GM21381 (cell line): Measurements from ENCODE around the gene PRKAG2.

Source experiments
- ATAC-seq: cut with Tn5 transposase; IDR thresholded peaks from one replicate; pipeline ENCODE4 v1.9.1; 2021; ENCODE audit warnings: mild to moderate bottlenecking, moderate library complexity; ENCODE audit not compliant: unreplicated experiment

PRKAG2 gene

GRCh38 chr7:151630851-151631569 is 245.9 kb downstream of the PRKAG2 start:
- no peak for ATAC-seq

GRCh38 chr7:151630358-151630757 is 246.6 kb downstream of the PRKAG2 start:
- no peak for ATAC-seq

GRCh38 chr7:151629713-151630272 is 247.1 kb downstream of the PRKAG2 start:
- no peak for ATAC-seq

- no peak for ATAC-seq
Measured at GRCh38 chr7:151628846-151629604, 247.9 kb downstream of the PRKAG2 start.

GRCh38 chr7:151626422-151627115 is 250.3 kb downstream of the PRKAG2 start:
- no peak for ATAC-seq

- ATAC-seq = no peak
Measured at GRCh38 chr7:151625606-151626005, 251.3 kb downstream of the PRKAG2 start.

- no peak for ATAC-seq
Measured at GRCh38 chr7:151624246-151624928, 252.5 kb downstream of the PRKAG2 start.

- ATAC-seq = no peak
Measured at GRCh38 chr7:151623766-151624165, 253.1 kb downstream of the PRKAG2 start.

GRCh38 chr7:151621961-151622360 is 255.0 kb downstream of the PRKAG2 start:
- ATAC-seq = no peak

- no peak for ATAC-seq
Measured at GRCh38 chr7:151616443-151617213, 260.3 kb downstream of the PRKAG2 start.

- ATAC-seq = no peak
Measured at GRCh38 chr7:151615784-151616183, 261.1 kb downstream of the PRKAG2 start.

GRCh38 chr7:151615058-151615457 is 261.9 kb downstream of the PRKAG2 start:
- ATAC-seq = no peak

GRCh38 chr7:151614019-151614418 is 262.9 kb downstream of the PRKAG2 start:
- ATAC-seq = no peak

- no peak for ATAC-seq
Measured at GRCh38 chr7:151611878-151612277, 265.0 kb downstream of the PRKAG2 start.

GRCh38 chr7:151611041-151611440 is 265.9 kb downstream of the PRKAG2 start:
- ATAC-seq = no peak

GRCh38 chr7:151608031-151608551 is 268.8 kb downstream of the PRKAG2 start:
- ATAC-seq = no peak

- no peak for ATAC-seq
Measured at GRCh38 chr7:151607464-151607867, 269.4 kb downstream of the PRKAG2 start.

GRCh38 chr7:151603951-151604350 is 273.0 kb downstream of the PRKAG2 start:
- ATAC-seq = no peak

GRCh38 chr7:151601521-151602305 is 275.2 kb downstream of the PRKAG2 start:
- ATAC-seq = no peak
